Bronchial epithelial cell (primary cell): ENCODE results near the gene IZUMO1R. TPM values are rescaled to one million over a fixed set of nuclear protein-coding genes. Genes with fewer than 3 reads are reported as not detected.

Experiments used
- DNase-seq: peaks from one replicate; pipeline ENCODE4 v3.0.0-alpha.2; 2010; ENCODE audit warnings: low read depth
- FAIRE-seq: peaks from 2 replicates; lab custom pipeline; 2011; peaks lifted over from hg19 to GRCh38; lab: Jason Lieb, UNC
- H3K27me3 ChIP-seq: 2 replicates; pipeline ENCODE4 v1.5.1; 2011; ENCODE audit warnings: low read length; ENCODE audit not compliant: control insufficient read depth, insufficient read depth
- H3K36me3 ChIP-seq: 2 replicates; pipeline ENCODE4 v1.5.1; 2011; ENCODE audit warnings: low read length; ENCODE audit not compliant: control insufficient read depth, insufficient read depth
- H3K4me3 ChIP-seq: 2 replicates; pipeline ENCODE4 v1.5.1; 2011; ENCODE audit warnings: mild to moderate bottlenecking, low read depth, low read length, control low read depth
- total RNA-seq: library from RNA; depleted of rRNA; stranded (reverse); fragments of >200 nt; gene quantifications from 2 replicates; pipeline ENCODE4 v1.2.1, GENCODE V29; 2014
- TF ChIP-seq, protein P1 (sequence below): IDR thresholded peaks from 2 replicates; pipeline ENCODE4 v1.5.1; 2011; ENCODE audit warnings: mild to moderate bottlenecking, moderate library complexity, low read length, control low read depth, inconsistent platforms; ENCODE audit not compliant: insufficient read depth, severe bottlenecking

IZUMO1R gene
- total RNA-seq, 1 donor from 2014 or later: not detected

DNA sequence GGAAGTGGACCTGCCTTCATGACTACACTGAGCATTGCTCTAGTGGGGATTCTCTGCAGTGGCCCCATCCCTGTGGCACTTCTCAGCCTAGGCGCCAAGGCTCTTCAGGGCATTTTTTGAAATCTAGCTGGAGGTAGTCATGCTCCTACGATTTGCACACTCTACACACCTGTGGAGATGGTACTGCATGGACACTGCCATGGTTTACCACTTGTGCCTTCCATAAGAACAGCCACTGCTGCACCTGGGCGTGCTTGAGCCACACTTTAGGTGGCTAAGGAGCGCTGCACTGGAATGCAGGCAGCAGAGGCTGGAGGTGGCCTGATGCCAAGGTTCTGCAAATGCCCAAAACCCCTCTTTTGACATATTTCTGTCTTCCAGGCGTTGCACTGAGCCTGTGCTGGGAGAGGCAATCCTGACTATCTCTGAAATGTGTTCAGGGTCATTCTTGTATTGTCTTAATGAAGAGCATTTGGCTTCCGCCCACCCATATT is 24.3 kb downstream of the IZUMO1R start:
- DNase-seq (no peak), FAIRE-seq (no peak)
- Histone ChIP-seq H3K36me3 (no peaks in the 10 kb centered on the region), H3K4me3 (no peak overlapping the region), H3K27me3 (no peaks in the 10 kb centered on the region)
- TF ChIP-seq, protein P1, sequence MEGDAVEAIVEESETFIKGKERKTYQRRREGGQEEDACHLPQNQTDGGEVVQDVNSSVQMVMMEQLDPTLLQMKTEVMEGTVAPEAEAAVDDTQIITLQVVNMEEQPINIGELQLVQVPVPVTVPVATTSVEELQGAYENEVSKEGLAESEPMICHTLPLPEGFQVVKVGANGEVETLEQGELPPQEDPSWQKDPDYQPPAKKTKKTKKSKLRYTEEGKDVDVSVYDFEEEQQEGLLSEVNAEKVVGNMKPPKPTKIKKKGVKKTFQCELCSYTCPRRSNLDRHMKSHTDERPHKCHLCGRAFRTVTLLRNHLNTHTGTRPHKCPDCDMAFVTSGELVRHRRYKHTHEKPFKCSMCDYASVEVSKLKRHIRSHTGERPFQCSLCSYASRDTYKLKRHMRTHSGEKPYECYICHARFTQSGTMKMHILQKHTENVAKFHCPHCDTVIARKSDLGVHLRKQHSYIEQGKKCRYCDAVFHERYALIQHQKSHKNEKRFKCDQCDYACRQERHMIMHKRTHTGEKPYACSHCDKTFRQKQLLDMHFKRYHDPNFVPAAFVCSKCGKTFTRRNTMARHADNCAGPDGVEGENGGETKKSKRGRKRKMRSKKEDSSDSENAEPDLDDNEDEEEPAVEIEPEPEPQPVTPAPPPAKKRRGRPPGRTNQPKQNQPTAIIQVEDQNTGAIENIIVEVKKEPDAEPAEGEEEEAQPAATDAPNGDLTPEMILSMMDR: no peak

DNA sequence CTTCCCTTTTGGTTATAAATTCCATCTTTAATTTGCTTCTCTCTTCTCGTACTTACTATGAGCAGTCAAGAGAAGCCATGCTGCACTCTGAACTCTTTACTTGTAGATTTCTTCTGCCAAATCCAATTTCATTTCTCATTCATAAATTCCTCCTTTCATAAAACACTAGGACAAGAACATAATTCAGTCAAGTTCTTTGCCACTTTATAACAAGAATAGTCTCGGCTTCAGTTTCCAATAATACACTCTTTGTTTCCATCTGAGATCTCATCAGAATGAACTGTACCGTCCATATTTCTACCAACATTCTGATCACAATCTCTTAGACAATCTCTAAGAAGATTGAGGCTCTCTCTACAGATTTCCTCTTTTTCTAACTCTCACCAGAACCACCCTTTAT is 25.1 kb downstream of the IZUMO1R start:
- no peak for FAIRE-seq

DNA sequence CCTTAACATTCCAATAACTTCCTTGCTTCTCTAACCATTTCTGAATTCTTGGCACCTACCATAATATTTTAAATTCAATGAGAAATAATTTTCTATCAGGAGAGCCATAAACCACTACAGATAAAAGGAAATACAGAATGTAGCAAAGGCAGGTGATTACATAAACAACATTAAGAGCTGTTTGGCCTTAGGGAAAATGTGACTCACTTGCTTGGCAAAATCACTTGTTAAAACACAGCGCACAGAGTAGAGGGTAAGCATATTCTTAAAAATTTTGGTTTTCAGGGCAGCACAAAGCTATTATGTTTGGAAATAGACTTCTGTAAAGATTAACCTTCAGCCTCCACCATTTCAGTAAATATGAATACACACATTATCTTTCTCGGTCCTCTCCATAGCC is 26.4 kb downstream of the IZUMO1R start:
- TF ChIP-seq, protein P1: no peak
- Histone ChIP-seq H3K27me3 (no peaks in the 10 kb centered on the region), H3K36me3 (no peaks in the 10 kb centered on the region), H3K4me3 (no peak overlapping the region)
- no peak for FAIRE-seq
- DNase-seq: peak; percentile 74

More for the DNA sequence above, 25.1 kb downstream of the IZUMO1R start:
- Histone ChIP-seq H3K4me3 (no peak overlapping the region), H3K36me3 (no peaks in the 10 kb centered on the region), H3K27me3 (no peaks in the 10 kb centered on the region)
- DNase-seq: no peak
- TF ChIP-seq, protein P1: no peak

DNA sequence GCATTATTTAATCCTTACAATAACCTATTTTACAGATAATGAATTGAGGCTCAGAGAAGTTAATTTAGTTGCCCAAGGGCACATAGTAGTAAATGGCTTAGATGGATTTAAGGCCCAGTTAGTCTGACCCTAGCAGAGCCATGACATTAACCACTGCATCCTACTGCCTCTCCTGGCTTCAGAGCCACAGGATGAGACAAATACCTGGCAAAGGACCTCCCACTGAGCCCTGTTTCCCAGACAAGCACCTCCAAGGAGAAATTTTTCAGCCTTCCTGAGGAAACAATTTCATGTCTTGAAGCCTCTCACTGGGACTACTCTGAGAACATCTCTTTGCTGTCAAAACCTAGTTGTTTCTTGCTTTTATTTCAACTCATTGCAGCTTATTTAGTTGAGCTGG is 28.4 kb downstream of the IZUMO1R start:
- TF ChIP-seq, protein P1: no peak
- Histone ChIP-seq H3K4me3 (no peak overlapping the region), H3K27me3 (no peaks in the 10 kb centered on the region), H3K36me3 (no peaks in the 10 kb centered on the region)
- FAIRE-seq (no peak), DNase-seq (no peak)

DNA sequence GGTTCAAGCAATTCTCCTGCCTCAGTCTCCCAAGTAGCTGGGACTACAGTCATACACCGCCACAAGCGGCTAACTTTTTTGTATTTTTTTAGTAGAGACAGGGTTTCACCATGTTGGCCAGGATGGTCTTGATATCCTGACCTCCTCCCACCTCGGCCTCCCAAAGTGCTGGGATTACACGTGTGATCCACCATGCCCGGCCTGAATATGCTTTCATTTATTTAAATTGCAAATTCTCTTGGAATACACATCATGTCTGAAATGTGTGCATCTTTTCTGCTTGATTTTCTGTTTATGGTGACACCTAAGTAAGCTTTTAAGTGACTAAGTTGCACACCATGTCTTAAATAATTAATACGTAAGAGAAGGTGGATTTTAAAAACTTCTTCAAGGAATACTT is 31.7 kb downstream of the IZUMO1R start:
- H3K36me3 ChIP-seq: no peaks in the 10 kb centered on the region
- no peak for FAIRE-seq
- TF ChIP-seq, protein P1: no peak
- no peak overlapping the region for H3K4me3 ChIP-seq
- DNase-seq: no peak
- no peaks in the 10 kb centered on the region for H3K27me3 ChIP-seq

DNA sequence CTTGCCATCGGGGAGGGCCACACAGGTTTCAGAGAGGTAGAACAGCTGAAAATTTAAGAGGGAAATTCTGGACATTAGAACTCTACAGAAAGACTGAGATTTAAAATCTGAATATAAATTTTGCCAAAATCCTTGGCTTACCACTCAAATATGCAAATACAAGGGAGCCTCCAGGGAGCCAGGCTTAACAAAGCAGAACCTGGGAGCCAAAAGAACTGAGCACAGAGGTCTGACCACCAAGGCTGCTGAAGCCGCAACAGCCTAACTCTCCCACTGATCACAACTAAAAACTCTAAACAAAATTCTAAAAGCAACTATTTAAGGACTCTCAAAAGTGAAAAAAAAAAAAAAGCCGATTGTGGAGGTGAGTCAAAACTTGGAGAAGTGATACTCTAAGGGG is 34.3 kb downstream of the IZUMO1R start:
- H3K4me3 ChIP-seq: no peak overlapping the region
- H3K27me3 ChIP-seq: no peaks in the 10 kb centered on the region
- no peaks in the 10 kb centered on the region for H3K36me3 ChIP-seq
- TF ChIP-seq, protein P1: no peak
- no peak for DNase-seq
- FAIRE-seq: no peak
